Measurements from ENCODE around the gene GRID2.

The GRID2 gene

GRCh38 chr4:93772858-93773257, 1469.1 kb downstream of the GRID2 start:
- Histone ChIP-seq H3K4me1 (ENCODE audit: control insufficient read depth, insufficient read depth, low read length) (no peaks in the 10 kb centered on the region), H3K4me3 (ENCODE audit: low read length) (no peak overlapping the region), H3K36me3 (ENCODE audit: control insufficient read depth, insufficient read depth, low read length) (no peaks in the 10 kb centered on the region), H3K27ac (ENCODE audit: low read length) (no peak overlapping the region), H3K27me3 (ENCODE audit: control insufficient read depth, insufficient read depth, low read length) (no peaks in the 10 kb centered on the region), H3K9me3 (ENCODE audit: control insufficient read depth, insufficient read depth, low read length) (no peaks in the 10 kb centered on the region)
- no peak for DNase-seq (ENCODE audit: low read depth, low spot score)

- no peaks in the 10 kb centered on the region for H3K4me1 ChIP-seq (ENCODE audit: control insufficient read depth, insufficient read depth, low read length)
- WGBS (ENCODE audit: insufficient coverage, insufficient read length), result no CpG with 5 or more reads among the region's 3 CpGs
- no peaks in the 10 kb centered on the region for H3K27me3 ChIP-seq (ENCODE audit: control insufficient read depth, insufficient read depth, low read length)
- H3K4me3 ChIP-seq (ENCODE audit: low read length), result no peak overlapping the region
- H3K27ac ChIP-seq (ENCODE audit: low read length), result no peak overlapping the region
- DNase-seq (ENCODE audit: low read depth, low spot score), result no peak
- no peaks in the 10 kb centered on the region for H3K9me3 ChIP-seq (ENCODE audit: control insufficient read depth, insufficient read depth, low read length)
- H3K36me3 ChIP-seq (ENCODE audit: control insufficient read depth, insufficient read depth, low read length), result no peaks in the 10 kb centered on the region
Measured at GRCh38 chr4:93775551-93775950, 1471.8 kb downstream of the GRID2 start.

GRCh38 chr4:93776386-93777080, 1472.8 kb downstream of the GRID2 start:
- no peaks in the 10 kb centered on the region for H3K4me1 ChIP-seq (ENCODE audit: control insufficient read depth, insufficient read depth, low read length)
- H3K4me3 ChIP-seq (ENCODE audit: low read length), result no peak overlapping the region
- no peak for DNase-seq (ENCODE audit: low read depth, low spot score)
- no peaks in the 10 kb centered on the region for H3K9me3 ChIP-seq (ENCODE audit: control insufficient read depth, insufficient read depth, low read length)
- no peaks in the 10 kb centered on the region for H3K27me3 ChIP-seq (ENCODE audit: control insufficient read depth, insufficient read depth, low read length)
- no peak overlapping the region for H3K27ac ChIP-seq (ENCODE audit: low read length)
- no CpG with 5 or more reads among the region's 4 CpGs for WGBS (ENCODE audit: insufficient coverage, insufficient read length)
- H3K36me3 ChIP-seq (ENCODE audit: control insufficient read depth, insufficient read depth, low read length), result no peaks in the 10 kb centered on the region

- Histone ChIP-seq H3K9me3 (ENCODE audit: control insufficient read depth, insufficient read depth, low read length) (no peaks in the 10 kb centered on the region), H3K27me3 (ENCODE audit: control insufficient read depth, insufficient read depth, low read length) (no peaks in the 10 kb centered on the region), H3K4me1 (ENCODE audit: control insufficient read depth, insufficient read depth, low read length) (no peaks in the 10 kb centered on the region), H3K36me3 (ENCODE audit: control insufficient read depth, insufficient read depth, low read length) (no peaks in the 10 kb centered on the region), H3K27ac (ENCODE audit: low read length) (no peak overlapping the region), H3K4me3 (ENCODE audit: low read length) (no peak overlapping the region)
- WGBS (ENCODE audit: insufficient coverage, insufficient read length), result no CpG with 5 or more reads among the region's 1 CpG
- DNase-seq (ENCODE audit: low read depth, low spot score), result no peak
Measured at GRCh38 chr4:93777081-93777460, 1473.3 kb downstream of the GRID2 start.

- no peaks in the 10 kb centered on the region for H3K36me3 ChIP-seq (ENCODE audit: control insufficient read depth, insufficient read depth, low read length)
- DNase-seq (ENCODE audit: low read depth, low spot score), result no peak
- H3K27me3 ChIP-seq (ENCODE audit: control insufficient read depth, insufficient read depth, low read length), result no peaks in the 10 kb centered on the region
- WGBS (ENCODE audit: insufficient coverage, insufficient read length), result no CpG with 5 or more reads among the region's 2 CpGs
- H3K4me1 ChIP-seq (ENCODE audit: control insufficient read depth, insufficient read depth, low read length), result no peaks in the 10 kb centered on the region
- H3K9me3 ChIP-seq (ENCODE audit: control insufficient read depth, insufficient read depth, low read length), result no peaks in the 10 kb centered on the region
- no peak overlapping the region for H3K27ac ChIP-seq (ENCODE audit: low read length)
- H3K4me3 ChIP-seq (ENCODE audit: low read length), result no peak overlapping the region
Measured at GRCh38 chr4:93779228-93779627, 1475.5 kb downstream of the GRID2 start.

- Histone ChIP-seq H3K27ac (ENCODE audit: low read length) (no peak overlapping the region), H3K4me1 (ENCODE audit: control insufficient read depth, insufficient read depth, low read length) (no peaks in the 10 kb centered on the region), H3K36me3 (ENCODE audit: control insufficient read depth, insufficient read depth, low read length) (no peaks in the 10 kb centered on the region), H3K27me3 (ENCODE audit: control insufficient read depth, insufficient read depth, low read length) (no peaks in the 10 kb centered on the region), H3K9me3 (ENCODE audit: control insufficient read depth, insufficient read depth, low read length) (no peaks in the 10 kb centered on the region), H3K4me3 (ENCODE audit: low read length) (no peak overlapping the region)
- no CpG with 5 or more reads among the region's 5 CpGs for WGBS (ENCODE audit: insufficient coverage, insufficient read length)
- no peak for DNase-seq (ENCODE audit: low read depth, low spot score)
Measured at GRCh38 chr4:93780080-93780479, 1476.3 kb downstream of the GRID2 start.

GRCh38 chr4:93781198-93781597, 1477.4 kb downstream of the GRID2 start:
- no CpG with 5 or more reads among the region's 9 CpGs for whole genome bisulfite sequencing (ENCODE audit: insufficient coverage, insufficient read length)
- H3K4me3 ChIP-seq (ENCODE audit: low read length), result no peak overlapping the region
- no peaks in the 10 kb centered on the region for H3K36me3 ChIP-seq (ENCODE audit: control insufficient read depth, insufficient read depth, low read length)
- no peak overlapping the region for H3K27ac ChIP-seq (ENCODE audit: low read length)
- no peaks in the 10 kb centered on the region for H3K9me3 ChIP-seq (ENCODE audit: control insufficient read depth, insufficient read depth, low read length)
- no peaks in the 10 kb centered on the region for H3K4me1 ChIP-seq (ENCODE audit: control insufficient read depth, insufficient read depth, low read length)
- no peaks in the 10 kb centered on the region for H3K27me3 ChIP-seq (ENCODE audit: control insufficient read depth, insufficient read depth, low read length)
- DNase-seq (ENCODE audit: low read depth, low spot score), result no peak

- DNase-seq (ENCODE audit: low read depth, low spot score), result no peak
- no peaks in the 10 kb centered on the region for H3K36me3 ChIP-seq (ENCODE audit: control insufficient read depth, insufficient read depth, low read length)
- no peaks in the 10 kb centered on the region for H3K4me1 ChIP-seq (ENCODE audit: control insufficient read depth, insufficient read depth, low read length)
- no peaks in the 10 kb centered on the region for H3K27me3 ChIP-seq (ENCODE audit: control insufficient read depth, insufficient read depth, low read length)
- no peaks in the 10 kb centered on the region for H3K9me3 ChIP-seq (ENCODE audit: control insufficient read depth, insufficient read depth, low read length)
- H3K4me3 ChIP-seq (ENCODE audit: low read length), result no peak overlapping the region
- WGBS (ENCODE audit: insufficient coverage, insufficient read length), result no CpG with 5 or more reads among the region's 2 CpGs
- no peak overlapping the region for H3K27ac ChIP-seq (ENCODE audit: low read length)
Measured at GRCh38 chr4:93786149-93786548, 1482.4 kb downstream of the GRID2 start.

GRCh38 chr4:93788712-93789111, 1484.9 kb downstream of the GRID2 start:
- no peaks in the 10 kb centered on the region for H3K36me3 ChIP-seq (ENCODE audit: control insufficient read depth, insufficient read depth, low read length)
- DNase-seq (ENCODE audit: low read depth, low spot score), result no peak
- no CpG with 5 or more reads among the region's 1 CpG for WGBS (ENCODE audit: insufficient coverage, insufficient read length)

GRCh38 chr4:93791570-93792195, 1487.9 kb downstream of the GRID2 start:
- H3K36me3 ChIP-seq (ENCODE audit: control insufficient read depth, insufficient read depth, low read length), result no peaks in the 10 kb centered on the region
- WGBS (ENCODE audit: insufficient coverage, insufficient read length), result no CpG with 5 or more reads among the region's 3 CpGs
- peak; percentile 47 for DNase-seq (ENCODE audit: low read depth, low spot score)
- H3K27me3 ChIP-seq (ENCODE audit: control insufficient read depth, insufficient read depth, low read length), result no peaks in the 10 kb centered on the region
- H3K4me1 ChIP-seq (ENCODE audit: control insufficient read depth, insufficient read depth, low read length), result no peaks in the 10 kb centered on the region
- H3K27ac ChIP-seq (ENCODE audit: low read length), result no peak overlapping the region
- no peaks in the 10 kb centered on the region for H3K9me3 ChIP-seq (ENCODE audit: control insufficient read depth, insufficient read depth, low read length)
- no peak overlapping the region for H3K4me3 ChIP-seq (ENCODE audit: low read length)

More at GRCh38 chr4:93788712-93789111, 1484.9 kb downstream of the GRID2 start:
- no peaks in the 10 kb centered on the region for H3K27me3 ChIP-seq (ENCODE audit: control insufficient read depth, insufficient read depth, low read length)
- H3K9me3 ChIP-seq (ENCODE audit: control insufficient read depth, insufficient read depth, low read length), result no peaks in the 10 kb centered on the region
- no peak overlapping the region for H3K4me3 ChIP-seq (ENCODE audit: low read length)
- H3K4me1 ChIP-seq (ENCODE audit: control insufficient read depth, insufficient read depth, low read length), result no peaks in the 10 kb centered on the region
- H3K27ac ChIP-seq (ENCODE audit: low read length), result no peak overlapping the region

GRCh38 chr4:93802045-93802444, 1498.3 kb downstream of the GRID2 start:
- no CpG with 5 or more reads among the region's 4 CpGs for whole genome bisulfite sequencing (ENCODE audit: insufficient coverage, insufficient read length)
- DNase-seq (ENCODE audit: low read depth, low spot score), result no peak
- Histone ChIP-seq H3K4me1 (ENCODE audit: control insufficient read depth, insufficient read depth, low read length) (no peaks in the 10 kb centered on the region), H3K4me3 (ENCODE audit: low read length) (no peak overlapping the region), H3K36me3 (ENCODE audit: control insufficient read depth, insufficient read depth, low read length) (no peaks in the 10 kb centered on the region), H3K27ac (ENCODE audit: low read length) (no peak overlapping the region), H3K27me3 (ENCODE audit: control insufficient read depth, insufficient read depth, low read length) (no peaks in the 10 kb centered on the region), H3K9me3 (ENCODE audit: control insufficient read depth, insufficient read depth, low read length) (no peaks in the 10 kb centered on the region)
